ENCODE measurements around the gene PACRGL.

PACRGL gene

DNA sequence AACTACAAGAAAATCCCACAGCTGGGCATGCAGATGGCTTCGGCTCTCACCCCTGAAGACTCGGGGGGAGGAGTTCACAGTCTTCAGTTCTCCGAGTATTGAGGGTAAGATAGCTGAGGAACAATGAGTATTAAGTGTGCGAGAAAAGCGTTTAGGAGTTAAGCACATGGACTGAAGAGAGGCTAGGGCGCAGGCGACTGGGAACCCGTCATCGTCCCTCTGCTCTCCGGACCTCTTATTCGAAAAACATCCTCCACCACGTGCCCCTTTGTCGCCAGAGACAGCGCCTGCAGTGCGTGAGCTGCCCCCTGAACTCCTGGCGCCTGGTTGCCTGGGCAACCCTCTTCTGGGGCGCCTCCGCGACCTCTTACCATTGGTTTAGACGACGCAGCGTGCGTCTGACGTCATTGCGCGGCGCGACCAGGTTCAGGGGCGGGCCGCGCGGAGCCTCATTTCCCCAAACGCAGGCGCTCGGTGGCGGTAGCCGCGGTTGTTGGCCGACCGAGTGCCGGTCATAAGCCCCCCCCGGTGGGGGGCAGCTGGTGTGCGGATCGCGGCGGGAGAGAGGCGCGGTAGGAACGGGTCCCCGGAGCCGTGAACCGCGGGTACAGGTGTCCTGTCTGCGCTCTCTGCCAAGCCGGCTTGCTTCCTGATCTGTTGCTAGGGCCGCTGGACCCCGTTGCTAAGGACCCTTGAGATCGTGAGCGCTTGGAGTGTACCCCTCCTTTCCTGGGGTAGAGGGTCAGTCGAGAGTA is at the start of gene PACRGL:
Gene PACRGL (plus strand): TSS at position 452 of the 755 bp plus-strand sequence. CDS start 4,024 bp downstream, outside the sequence.
- DNase-seq = peak; percentile 89

DNA sequence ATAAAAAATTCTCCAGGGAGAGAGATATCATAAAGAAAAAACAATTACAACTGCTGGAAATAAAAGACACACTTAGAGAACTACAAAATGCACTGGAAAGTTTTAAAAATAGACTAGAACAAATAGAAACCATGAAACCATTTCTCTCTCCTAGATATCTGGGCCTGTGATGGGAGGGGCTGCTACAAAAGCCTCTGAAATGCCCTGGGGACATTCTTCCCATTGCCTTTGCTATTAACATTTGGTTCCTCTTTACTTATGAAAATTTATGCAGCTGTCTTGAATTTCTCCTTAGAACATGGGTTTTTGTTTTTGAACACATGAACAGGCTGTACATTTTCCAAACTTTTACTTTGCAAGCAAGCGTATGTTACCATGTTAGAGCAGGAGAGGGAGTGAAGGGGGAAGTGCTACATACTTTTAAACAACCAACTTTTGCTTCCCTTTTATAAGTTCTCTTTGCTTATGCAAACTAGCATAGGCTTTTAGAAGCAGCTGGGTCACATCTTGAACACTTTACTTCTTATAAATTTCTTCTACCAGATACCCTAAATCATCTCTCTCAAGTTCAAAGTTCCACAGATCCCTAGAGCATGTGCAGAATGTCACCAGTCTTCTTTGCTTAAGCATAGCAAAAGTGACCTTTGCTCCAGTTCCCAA is 47.9 kb upstream of the PACRGL start:
- DNase-seq = no peak

DNA sequence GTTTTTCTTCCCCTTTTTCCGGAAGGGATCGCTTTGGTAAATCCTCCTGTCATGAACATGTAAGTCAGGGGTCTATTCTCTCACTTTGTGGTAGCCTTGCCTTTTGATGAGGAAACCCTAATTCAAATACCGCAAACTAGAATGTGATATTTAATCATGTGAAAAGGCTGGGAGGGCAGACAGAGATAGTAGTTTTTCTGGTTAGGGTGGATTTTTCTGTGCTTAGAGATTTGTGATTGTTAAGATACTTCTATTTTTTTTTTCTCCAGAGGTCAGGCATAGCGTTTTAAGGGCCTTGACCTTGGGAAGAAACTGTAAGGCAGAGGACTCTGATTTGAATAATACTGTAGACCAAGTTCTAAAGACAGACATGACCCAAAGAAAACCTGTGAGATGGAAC is 41.8 kb upstream of the PACRGL start:
- DNase-seq = no peak

DNA sequence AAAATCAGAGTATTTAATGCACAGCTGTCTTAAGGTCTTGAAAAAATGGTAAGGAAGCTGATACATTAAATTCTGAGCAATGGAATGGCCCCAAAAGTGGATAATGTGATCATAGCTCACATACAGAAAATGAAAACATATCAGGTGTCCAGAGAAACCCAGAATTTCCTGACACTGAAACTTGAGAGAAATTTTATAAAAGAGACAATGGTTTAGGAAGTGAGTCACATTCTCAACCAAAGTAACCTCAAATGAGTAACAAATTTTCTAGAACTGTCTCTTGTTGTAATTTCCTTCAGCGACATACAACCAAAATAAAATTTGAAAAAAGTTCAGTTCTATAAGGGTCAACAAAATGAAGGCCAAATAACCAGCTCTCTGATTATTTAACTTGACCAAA is 37.4 kb upstream of the PACRGL start:
- no peak for DNase-seq

DNA sequence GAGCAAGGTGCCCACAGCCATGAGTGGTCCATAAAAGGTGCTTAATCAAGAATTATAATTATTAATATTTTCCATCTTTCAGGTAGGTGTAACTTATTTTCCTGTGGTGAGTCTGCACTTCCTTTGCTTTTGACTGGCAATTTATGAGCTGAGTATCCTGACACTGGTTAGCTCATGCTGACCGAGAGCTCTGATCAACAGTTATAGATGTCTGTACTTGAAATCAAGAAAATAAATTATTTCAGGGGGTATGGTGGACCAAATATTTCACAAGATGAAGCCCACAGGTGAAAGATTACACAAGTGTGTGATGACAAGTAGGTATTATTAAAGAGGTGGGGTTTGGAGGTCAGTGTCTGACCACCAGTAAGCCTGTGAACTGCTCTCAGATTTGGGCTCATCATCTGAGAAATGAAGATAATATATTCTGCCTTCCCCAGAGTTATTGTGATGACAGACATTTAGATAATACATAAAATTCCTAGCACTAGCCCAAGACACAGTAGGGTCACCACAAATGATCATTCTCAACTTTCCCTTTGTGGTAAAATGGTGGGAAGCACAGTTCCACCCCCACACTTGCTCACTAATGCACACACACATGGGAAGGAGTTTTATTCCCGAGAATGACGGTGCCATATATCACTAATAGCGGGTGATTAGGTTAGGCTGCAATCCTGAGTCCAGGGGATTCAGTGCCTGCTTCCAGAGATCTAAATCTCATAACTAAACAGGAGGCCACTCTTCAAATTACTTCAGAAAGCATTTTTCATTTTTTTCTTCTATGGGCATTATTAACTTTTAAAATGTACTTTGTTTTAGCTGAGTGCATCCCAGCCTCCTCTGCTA is 34.0 kb upstream of the PACRGL start:
- no peak for DNase-seq

DNA sequence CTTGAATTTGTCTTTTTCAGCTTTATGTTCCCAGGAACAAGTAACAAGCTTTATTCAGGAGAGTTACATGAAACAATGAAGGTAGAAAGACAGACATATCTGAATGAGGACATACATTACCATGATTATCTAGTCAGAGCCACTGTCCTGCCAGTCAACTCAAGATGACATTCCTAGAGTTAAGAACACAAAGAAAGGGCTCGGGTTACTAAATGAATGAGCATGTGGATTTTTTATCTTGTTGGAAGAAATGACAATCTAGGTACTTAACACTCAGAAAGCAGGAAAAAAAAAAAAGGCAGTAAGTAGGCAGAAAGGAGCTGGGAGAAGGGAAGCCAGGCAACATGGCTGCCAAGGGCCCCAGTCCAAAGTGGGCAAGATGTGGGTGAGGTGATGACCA is 28.0 kb upstream of the PACRGL start:
- DNase-seq = no peak

GRCh38 chr4:20675786-20676185 is 24.5 kb upstream of the PACRGL start:
- no peak for DNase-seq

DNA sequence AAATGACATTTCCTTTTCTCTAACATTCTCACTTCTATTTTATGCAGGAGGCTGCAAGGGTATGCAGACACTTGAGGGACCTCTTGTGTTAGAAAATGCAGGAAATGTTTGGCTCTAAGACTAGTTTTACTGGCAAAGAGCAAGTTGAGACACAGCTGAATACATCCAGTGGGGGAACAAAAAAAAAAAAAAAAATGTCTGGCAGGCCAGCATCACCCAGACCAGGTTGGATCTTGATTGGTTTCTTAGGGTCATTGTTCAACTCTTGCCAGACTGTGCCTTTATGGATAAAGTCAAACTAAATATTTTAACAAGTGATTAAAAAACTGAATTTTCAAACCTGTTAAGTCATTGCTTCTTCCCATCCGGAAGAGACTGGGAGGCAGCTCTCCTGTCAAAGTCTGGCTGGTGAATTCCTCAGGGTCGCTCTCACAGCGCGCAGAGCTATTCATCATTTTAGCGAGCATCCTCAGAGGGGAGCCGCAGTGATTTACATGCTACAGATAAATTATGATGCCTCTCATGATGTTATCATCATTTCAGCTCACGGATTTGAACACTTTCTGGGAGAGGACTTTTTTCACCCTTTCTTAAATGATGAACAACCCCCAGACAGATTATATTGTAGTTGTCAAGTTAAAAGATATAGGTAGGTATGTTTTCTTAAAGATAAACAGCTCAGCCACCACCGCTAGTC is 23.6 kb upstream of the PACRGL start:
- no peak for DNase-seq

DNA sequence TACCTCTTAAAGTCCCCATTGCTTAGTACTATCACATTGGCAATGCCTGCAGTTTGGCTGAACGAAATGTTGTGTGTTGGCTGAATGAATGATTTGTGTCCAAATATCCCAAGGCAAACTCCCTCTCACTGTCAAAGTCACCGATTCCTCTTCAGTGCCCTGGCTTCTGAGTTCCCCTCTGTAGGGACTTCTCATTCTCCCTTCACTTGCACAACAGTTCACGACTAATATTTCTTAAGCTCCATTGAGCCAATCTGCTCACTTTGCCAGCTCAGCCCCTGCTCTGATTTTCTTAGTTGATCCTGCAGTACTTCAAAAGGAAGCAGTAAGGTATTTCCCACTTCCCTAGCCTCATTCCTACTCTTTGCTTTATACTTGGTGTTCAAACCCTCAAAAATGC is 21.9 kb upstream of the PACRGL start:
- DNase-seq = no peak

DNA sequence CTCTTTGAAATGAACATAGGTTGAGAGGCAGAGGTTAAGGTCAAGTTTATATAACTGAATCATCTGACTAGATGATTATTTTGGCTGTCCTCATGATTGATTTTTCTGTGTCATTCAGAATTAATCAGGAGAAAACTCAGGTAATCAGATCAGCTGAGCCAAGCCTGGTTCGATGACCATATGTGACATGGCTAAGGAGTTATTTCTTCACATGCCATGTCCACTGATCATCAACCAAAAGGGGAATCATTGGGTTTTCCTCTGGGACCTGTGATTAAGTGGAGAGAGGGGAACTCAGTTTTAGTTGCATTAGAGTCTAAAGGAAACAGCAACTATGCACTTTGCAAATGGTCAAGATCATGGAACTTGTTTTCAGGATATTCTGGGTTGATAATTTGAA is 20.3 kb upstream of the PACRGL start:
- DNase-seq = no peak

- no peak for DNase-seq
Observed at GRCh38 chr4:20680736-20681135, 19.5 kb upstream of the PACRGL start.

DNA sequence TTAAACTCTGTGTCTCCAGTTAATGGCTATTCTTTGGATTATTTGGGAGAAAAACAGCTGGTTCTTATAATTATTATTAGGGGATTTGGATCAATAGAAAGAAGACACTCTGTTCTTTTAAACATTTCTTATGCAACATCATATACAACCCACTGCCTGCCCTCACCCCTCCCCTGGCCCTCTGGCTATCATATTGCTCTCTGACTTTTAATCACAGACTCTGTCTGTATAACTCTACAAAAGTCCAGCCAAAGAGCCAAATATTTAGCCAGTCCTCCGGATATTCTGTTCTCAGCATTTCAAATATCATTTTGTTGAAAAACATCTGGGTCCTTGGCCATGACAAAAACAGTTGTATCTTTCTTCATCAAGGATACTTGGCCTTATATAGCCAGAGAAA is 19.0 kb upstream of the PACRGL start:
- no peak for DNase-seq

- DNase-seq = no peak
Observed at GRCh38 chr4:20682853-20683252, 17.4 kb upstream of the PACRGL start.

DNA sequence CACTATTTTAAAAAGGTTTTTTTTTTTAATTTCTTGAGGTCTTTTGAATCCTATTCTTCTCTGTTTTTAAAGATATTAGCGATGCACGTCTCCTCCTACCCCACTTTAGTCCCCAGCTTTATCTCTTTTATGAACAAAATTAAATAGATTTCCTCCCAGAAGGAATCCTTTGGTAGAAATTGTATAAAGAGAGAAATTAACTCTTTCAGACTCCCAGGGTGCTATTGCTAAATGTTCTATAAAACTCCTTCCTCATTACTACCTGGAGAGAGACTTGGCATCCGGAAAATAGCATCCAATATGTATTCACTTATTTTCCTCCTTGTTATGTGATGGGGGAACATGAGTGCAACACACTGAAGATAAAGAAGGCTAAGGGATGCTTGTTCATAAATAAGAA is 16.5 kb upstream of the PACRGL start:
- no peak for DNase-seq

- peak; percentile 15 for DNase-seq
Observed at GRCh38 chr4:20684852-20685763, 15.2 kb upstream of the PACRGL start.

- DNase-seq = no peak
Observed at GRCh38 chr4:20687864-20688263, 12.4 kb upstream of the PACRGL start.

DNA sequence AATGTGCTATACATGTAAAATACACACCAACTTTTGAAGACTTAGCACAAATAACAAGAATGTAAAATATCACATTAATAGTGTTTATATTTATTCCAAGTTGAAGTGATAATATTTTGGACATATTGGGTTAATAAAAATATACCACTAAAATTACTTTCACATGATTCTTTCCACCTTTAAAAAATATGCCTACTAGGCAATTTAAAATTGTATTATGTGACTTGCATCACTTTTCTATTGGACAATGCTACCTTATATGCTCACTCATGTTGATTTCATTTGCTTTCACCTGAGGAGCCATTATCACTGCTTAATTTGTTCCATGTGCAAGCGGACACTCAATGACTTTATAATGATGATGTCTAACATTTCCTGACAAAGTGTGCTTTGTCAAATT is 3.4 kb upstream of the PACRGL start:
- DNase-seq = no peak

DNA sequence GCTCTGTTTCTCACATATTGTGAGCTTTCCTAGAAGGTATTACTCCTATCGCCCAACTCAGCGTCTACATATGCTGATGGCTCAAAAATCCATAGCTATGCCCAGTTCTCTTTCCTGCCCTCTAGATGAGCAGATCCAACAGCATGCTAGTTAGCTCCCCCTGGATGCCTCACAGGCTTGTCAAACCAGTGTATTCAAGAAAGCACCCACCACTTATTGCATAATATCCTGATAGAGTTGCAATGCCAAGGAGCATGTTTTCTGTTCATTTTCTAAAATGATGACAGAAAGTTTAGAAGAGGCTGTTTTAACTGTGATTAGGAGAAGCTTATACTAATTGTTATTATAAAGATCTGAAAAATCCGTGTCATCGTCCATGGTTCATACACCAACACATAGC is 1.9 kb upstream of the PACRGL start:
- DNase-seq = no peak

DNA sequence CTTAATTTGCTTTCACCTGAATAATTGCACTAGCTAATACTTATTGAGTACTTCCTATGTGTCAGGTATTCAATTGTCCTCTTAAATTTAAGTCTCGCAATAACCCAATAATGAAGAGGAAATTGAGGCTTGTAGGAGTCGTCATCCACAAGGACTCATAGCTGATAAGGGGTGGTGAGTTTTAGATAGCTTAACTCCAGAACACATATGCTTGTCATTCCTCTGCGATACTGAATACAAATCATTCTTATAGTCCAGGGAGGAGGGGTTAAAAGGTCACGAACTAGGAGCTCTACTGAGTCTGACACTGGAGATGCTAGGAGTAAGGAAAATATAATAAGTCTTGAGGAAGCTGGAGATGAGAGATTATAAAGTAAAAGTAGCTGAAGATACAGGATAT is 1.4 kb upstream of the PACRGL start:
- DNase-seq = no peak

DNA sequence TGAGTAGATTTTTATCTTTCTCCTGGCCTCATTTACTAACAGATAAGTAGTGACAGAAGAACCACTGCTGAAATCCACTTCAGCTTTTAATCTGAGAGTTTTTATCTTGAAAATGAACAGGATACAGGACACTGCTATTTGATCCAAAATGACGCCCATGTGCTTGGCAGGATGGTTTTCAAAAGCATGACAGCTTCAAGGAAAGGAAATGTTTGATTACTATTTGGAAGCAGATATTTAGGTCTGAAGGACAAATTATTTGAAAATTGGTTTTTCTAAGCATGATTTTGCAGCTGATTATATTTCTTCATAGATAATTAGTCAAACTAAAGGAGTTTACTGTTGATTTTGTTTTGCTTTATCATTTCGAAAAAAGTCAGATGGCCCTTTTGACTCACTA is 11.1 kb downstream of the PACRGL start:
- DNase-seq = no peak

DNA sequence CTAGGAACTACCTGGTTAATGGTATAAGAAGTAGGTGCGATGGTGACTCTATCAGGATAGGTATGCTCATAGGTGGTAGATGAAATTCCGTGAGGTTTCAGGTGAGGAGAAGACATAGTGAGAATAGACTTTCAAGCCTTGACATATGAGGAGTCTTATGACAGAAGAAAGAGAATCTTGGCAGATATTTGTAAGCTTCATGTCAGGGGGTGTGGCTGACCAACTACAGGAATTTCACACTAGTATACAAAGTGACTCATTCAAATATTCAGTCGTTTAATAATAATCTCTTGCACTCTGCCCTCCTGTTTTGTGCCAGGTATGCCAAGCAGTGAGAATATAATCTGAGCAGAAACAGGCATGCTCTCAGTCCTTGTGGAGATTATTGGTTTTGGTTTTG is 22.8 kb downstream of the PACRGL start:
- no peak for DNase-seq

GRCh38 chr4:20723463-20723862 is 23.2 kb downstream of the PACRGL start:
- no peak for DNase-seq

All from NCI-H1105 treated with DMSO at 0.1 percent for 48 hours (cell line).